ENCODE measurements around the gene MOB1B.

- no peak for TF ChIP-seq CTCF (IDR thresholded peaks at IDR 0.05)
- TF ChIP-seq POLR2A (IDR thresholded peaks at IDR 0.05) = no peak
Observed at GRCh38 chr4:70958681-70959080, 56.5 kb downstream of the MOB1B start.

Measured in body of pancreas (tissue), 4 donors.